Middle frontal gyrus (tissue), 1 donor: Measurements from ENCODE around the gene SPINT2.
"Not testable (repeated sequence)": the region's sequence is repeated elsewhere in the genome, so short reads cannot be mapped to it uniquely, and the experiment has no call there.

ENCODE experiments used
- DNase-seq: peaks from one replicate; pipeline ENCODE4 v3.0.0-alpha.2; 2015; ENCODE audit warnings: low spot score; ENCODE audit errors: extremely low spot score

SPINT2 gene

DNA sequence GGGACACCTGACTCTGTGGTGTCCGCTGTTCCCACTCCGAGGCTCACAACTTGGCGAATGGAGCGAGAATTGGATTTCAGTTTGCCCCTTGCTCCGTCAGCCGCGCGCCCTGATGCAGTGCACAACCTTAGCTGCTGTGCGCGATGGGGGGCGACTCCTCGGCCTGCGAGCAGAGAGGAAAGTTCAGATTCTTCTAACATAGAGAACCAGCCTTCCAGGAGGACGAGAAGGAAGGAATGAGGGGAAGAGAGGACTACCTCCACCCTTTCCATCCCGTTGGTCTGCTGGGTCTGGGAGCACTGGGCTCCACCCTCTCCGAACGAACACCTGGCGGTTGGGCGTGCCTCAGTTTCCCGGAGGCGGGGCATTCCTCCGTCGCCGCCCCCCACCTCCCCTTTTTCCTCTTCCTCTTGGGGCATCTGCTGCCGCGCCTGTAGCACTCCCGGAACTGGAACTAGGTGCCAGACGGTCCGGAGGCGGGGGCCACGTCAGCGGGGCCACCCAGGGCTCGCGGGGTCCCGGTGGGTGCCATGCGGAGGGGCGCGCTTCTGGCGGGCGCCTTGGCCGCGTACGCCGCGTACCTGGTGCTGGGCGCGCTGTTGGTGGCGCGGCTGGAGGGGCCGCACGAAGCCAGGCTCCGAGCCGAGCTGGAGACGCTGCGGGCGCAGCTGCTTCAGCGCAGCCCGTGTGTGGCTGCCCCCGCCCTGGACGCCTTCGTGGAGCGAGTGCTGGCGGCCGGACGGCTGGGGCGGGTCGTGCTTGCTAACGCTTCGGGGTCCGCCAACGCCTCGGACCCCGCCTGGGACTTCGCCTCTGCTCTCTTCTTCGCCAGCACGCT is 55.3 kb downstream of the SPINT2 start, which contains the start of gene KCNK6:
KCNK6 (plus strand) TSS at position 425 of the 838 bp plus-strand sequence; CDS start at position 531, 106 bp downstream.
- DNase-seq, result no peak

DNA sequence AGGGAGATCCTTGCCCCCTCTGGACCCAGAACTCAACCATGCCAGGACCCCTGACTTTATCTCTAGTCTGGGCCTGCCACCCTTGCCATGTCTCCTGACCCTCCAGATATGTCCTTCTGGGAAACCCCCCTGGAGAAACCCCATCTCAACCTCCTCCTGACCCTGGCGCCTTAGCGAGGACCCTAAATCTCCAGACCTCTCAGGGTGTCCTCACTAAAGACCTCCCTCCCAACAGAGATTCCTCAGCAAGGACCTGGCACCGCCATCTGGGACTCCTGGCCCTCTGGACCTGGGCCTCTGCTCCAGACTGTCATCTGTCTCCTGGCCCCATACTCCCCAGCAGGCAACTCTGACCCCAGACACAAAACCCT is 56.6 kb downstream of the SPINT2 start:
- DNase-seq, result no peak

DNA sequence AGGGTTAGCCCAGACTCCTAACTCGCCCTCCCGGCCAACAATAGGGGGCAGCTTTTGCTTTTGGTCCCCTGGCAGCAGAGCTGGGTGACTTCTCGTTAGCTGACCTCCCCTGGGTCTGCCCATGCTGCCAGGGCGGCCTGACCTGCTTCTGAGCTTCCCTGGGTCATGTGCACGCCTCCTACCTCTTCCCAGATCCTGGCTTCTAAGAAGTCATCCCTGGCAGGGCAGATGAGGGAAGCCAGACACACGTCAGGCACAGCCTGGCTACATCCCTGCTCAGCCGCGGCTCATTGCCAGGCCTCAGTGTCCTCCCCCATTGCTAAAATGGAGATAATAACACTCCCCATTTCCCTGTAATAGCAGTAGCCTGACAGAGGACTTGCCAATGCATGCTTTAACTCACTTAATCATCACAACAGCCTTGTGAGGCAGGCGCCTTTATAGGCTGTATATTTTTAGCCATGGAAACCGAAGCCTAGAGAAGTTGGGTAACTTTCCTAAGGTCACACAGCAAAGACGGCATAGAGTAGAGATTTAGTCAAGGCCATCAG is 57.3 kb downstream of the SPINT2 start:
- peak; percentile 12 for DNase-seq

DNA sequence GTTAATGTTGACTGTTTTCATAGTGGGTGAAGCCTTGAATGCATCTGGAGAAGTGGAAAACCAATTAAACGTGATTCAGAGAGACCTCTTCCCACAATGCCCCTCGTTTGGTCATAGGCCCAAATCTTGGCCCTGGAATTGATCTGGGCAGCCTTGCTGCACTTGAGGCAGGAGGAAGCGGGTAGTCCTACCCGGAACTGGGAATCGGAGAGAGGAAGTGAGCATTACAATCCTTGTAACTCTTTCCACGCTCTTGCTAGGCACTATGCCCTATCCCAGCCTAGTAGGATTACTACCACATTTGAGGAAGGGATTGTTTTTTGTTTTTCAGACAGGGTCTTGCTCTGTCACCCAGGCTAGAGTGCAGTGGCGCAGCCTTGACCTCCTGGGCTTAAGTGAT is 58.9 kb downstream of the SPINT2 start:
- DNase-seq, result no peak

DNA sequence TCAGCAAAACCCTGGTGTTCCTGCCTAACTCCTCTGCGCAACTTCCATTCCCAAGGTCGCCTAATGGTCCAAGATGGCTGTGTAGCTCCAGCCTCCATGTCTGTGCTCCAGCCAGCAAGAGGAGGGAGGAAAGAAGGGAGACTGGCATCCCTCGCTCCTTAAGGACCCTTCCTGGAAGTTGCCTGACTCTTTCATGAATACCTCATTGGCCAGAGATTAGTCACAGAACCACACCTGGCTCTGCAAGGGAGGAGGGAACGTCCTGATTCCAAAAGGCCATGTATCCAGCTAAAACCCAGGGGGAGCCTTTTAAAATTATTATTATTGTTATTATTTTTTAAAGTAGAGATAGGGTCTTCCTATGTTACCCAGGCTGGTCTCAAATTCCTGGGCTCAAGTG is 60.1 kb downstream of the SPINT2 start:
- no peak for DNase-seq

DNA sequence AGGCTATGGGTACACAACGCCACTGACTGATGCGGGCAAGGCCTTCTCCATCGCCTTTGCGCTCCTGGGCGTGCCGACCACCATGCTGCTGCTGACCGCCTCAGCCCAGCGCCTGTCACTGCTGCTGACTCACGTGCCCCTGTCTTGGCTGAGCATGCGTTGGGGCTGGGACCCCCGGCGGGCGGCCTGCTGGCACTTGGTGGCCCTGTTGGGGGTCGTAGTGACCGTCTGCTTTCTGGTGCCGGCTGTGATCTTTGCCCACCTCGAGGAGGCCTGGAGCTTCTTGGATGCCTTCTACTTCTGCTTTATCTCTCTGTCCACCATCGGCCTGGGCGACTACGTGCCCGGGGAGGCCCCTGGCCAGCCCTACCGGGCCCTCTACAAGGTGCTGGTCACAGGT is 62.2 kb downstream of the SPINT2 start:
- DNase-seq, result no peak

DNA sequence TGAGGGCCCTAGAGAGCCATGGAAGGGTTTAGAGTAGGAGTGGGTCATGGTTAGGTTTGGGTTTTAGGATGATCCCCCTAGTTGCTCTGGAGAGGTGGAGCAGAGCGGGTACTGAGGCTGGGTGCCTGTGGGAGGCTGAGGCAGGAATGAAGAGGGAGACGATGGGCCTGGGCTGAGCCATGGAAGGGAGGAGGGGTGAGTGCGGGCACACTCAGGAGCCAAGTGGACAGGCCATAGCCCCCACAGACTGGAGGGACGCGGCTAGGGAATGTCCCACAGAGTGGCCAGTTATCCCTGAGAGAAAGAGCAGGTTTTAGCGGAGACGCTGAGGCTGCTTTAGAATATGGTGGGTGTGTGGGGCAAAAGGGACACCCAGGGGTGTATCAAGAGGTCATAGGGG is 65.3 kb downstream of the SPINT2 start:
- DNase-seq, result no peak

DNA sequence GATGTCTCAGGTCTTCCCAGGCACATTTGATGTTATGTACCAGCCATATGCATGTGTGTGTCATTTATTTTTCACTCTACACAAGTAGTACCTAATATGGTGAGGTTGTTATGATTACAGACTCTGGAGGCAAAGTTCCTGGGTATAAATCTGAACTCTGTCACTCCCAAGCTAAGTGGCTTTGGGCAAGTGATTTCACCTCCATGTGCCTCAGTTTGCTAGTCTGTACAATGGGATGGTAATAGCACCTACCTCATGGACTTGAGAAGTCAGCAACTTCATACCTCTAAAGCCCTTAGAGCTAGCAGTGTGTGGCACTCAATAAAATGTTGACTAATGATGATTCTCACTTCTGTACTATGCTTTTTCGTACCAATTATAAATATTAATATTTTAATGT is 67.4 kb downstream of the SPINT2 start:
- no peak for DNase-seq

DNA sequence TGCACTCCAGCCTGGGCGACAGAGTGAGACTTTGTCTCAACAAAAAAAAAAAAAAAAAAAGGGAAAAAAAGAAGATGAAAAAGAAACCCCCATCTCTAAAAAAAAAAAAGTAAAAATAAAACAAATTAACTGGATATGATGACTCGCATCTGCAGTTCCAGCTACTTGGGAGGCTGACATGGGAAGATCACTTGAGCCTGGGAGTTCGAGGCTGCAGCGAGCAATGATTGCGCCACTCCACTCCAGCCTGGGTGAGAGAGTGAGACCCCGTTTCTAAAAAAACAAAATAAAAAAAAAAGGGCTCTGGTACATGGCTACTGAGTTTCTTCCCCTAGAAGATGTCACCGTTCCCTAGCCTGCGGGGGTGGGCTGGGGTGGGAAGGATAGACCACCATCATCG is 68.9 kb downstream of the SPINT2 start:
- no peak for DNase-seq

DNA sequence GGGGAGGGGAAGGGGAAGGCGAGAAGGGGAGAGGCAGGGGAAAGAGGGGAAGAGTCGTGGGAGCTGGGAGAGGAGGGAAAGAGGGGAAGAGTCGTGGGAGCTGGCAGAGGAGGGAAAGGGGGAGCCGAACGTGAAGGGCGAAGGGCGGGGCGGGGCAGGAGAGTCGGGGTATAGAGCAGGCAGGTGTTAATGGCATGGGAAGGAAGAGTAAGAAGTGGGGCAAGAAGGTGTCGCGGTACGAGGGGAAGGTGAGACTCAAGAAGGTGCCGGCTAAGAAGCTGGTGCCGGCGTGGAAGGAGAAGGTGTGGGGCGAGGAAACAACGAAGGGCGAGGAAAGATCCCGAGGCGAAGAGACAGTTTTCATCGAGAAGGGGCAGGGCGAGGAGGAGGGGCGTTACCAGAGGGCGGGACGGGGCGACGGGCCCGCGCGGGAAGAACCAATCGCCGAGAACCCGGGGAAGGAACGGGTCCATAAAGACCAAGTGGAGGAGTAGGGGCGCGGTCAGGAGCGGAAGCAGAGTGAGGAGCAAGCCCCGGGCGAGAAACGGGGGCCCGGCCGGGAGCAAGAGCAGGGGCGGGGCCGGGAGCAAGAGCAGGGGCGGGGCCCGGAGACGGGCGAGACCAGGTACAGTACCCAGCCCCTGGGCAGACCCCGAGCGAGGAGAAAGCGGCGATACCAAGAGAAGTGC is 71.7 kb downstream of the SPINT2 start:
- peak; percentile 84 for DNase-seq

DNA sequence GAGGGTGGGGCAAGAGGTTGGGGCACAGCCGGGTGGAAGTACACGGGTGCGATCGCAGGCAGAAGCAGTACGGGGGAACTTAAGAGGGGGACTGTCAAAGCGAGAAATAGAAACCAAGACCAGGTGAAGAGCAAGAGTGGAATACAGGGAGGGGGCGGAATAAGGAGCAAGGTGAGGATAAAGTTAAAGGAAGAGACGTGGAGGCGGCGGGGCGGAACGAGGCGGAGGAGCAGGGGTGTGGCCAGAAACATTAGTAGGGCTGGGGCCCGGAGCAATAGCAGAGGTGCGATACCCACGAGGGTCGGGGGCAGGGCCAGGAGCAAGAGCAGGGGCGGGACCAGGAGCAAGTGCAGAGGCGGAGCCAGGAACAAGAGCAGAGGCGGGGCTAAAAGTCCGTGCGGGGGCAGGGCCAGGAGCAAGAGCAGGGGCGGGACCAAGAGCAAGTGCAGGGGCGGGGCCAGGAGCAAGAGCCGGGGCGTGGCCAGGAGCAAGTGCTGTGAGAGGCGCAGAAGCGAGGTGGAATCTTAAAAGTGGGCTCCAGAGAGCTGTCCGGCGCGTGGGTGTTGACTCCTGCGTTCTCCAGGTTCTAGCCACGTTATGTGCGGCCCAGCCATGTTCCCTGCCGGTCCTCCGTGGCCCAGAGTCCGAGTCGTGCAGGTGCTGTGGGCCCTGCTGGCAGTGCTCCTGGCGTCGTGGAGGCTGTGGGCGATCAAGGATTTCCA is 72.4 kb downstream of the SPINT2 start:
- peak; percentile 70 for DNase-seq

DNA sequence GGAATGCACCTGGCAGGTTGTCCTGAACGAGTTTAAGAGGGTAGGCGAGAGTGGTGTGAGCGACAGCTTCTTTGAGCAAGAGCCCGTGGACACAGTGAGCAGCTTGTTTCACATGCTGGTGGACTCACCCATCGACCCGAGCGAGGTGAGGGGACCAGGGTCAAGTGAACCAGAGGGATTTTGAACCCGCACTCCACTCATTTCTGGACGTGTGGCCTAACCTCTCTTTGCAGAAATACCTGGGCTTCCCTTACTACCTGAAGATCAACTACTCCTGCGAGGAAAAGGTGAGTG is 72.9 kb downstream of the SPINT2 start:
- no peak for DNase-seq

DNA sequence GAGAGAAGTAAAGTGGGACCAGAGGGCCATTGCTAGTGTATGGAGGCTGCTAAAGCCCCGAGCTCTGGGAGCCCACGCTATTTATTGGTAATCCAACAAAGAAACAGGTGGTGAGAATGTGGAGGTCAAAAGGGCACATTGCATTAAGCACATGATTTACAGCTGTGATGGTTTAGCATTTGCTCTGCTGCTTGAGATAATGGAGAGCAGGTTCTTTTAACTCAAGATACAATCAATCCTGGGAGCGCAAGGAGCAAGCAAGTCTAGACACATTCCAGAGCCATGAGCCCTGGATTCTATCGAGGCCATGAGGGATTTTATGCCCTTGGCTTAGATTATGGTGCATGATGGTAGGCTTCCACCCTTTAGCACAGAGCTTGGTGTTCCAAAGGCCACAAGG is 74.6 kb downstream of the SPINT2 start:
- not testable (repeated sequence) for DNase-seq

DNA sequence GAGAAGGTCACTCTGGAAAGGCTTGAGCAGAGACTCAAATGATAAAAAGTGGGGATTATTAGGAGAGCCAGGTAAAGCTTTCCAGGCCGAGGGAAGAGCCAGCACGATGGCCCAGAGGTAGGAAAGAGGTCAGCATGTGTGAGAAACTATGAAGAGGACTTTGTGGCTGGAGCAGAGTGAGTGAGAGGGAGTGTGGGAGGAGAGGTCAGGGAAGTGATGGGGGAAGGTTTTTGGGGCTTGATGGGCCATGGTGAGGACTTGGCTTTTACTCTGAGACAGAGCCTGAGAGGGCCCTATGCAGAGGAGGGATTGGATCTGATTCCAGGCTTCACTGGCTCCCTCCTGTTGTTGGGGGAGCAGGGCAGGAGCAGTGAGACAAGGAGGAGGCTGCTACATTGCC is 76.6 kb downstream of the SPINT2 start:
- DNase-seq, result no peak
